Upper lobe of right lung (tissue), 1 donor: ENCODE measurements around the gene AADACL3. TPM values are rescaled to one million over a fixed set of nuclear protein-coding genes. Genes with fewer than 3 reads are reported as not detected.
"Not testable (repeated sequence)": the region's sequence is repeated elsewhere in the genome, so short reads cannot be mapped to it uniquely, and the experiment has no call there.

Experiments used
- ATAC-seq: fragments of 200-7000 bp; cut with Tn5 transposase; one replicate; pipeline ENCODE4 v1.9.1; 2020; ENCODE audit warnings: mild to moderate bottlenecking, moderate library complexity
- DNase-seq: peaks from one replicate; pipeline ENCODE4 v3.0.0-alpha.2; 2020
- H3K27ac ChIP-seq: fragments of 200-600 bp; one replicate; pipeline ENCODE4 v1.8.0; 2022
- H3K27me3 ChIP-seq: fragments of 200-600 bp; one replicate; pipeline ENCODE4 v1.8.0; 2022; ENCODE audit warnings: mild to moderate bottlenecking
- H3K36me3 ChIP-seq: fragments of 200-600 bp; one replicate; pipeline ENCODE4 v1.8.0; 2022
- H3K4me1 ChIP-seq: fragments of 200-600 bp; one replicate; pipeline ENCODE4 v1.8.0; 2022
- H3K4me3 ChIP-seq: fragments of 200-600 bp; one replicate; pipeline ENCODE4 v1.8.0; 2022; ENCODE audit warnings: mild to moderate bottlenecking
- H3K9me3 ChIP-seq: fragments of 200-600 bp; one replicate; pipeline ENCODE4 v1.8.0; 2022
- CTCF ChIP-seq: fragments of 200-600 bp; IDR thresholded peaks from one replicate; pipeline ENCODE4 v1.8.0; 2022; ENCODE audit warnings: antibody characterized with exemption
- intact Hi-C: fragments of 100-400 bp; cut with DNase I; formaldehyde crosslinking; loops from one replicate; pipeline ENCODE4 v1.11.0; 2022
- long read RNA-seq: library from polyadenylated mRNA; unstranded; transcript quantifications from one replicate; pipeline ENCODE4 v2.0.0, GENCODE V29; 2021
- total RNA-seq: library from RNA; stranded (reverse); fragmentation: NEBNext Ultra II Directional; extraction: Animal tissue kit (Norgen Biotek cat#: 25700); gene quantifications from one replicate; pipeline ENCODE4 v1.2.1, GENCODE V29; 2021
- donor health status: DM: no; HTN: yes; CAD: no; lungs with severe emphysema.

AADACL3 gene
- not detected for total RNA-seq
- long read RNA-seq, result 0 reads

GRCh38 chr1:12715896-12716437 is at the start of gene AADACL3:
TSS of gene AADACL3 (plus strand) at chr1:12716110. CDS start at chr1:12716177, 67 bp downstream.
- ATAC-seq (no peak), DNase-seq (no peak)
- no peaks in the 10 kb centered on the region for H3K27me3 ChIP-seq
- intact Hi-C loops, result no loop called here
- TF ChIP-seq CTCF, result no peak
- H3K9me3 ChIP-seq, result no peaks in the 10 kb centered on the region
- no peaks in the 10 kb centered on the region for H3K36me3 ChIP-seq
- H3K4me3 ChIP-seq, result no peak within 1 kb of the TSS
- no peak within 1 kb of the TSS for H3K27ac ChIP-seq
- H3K4me1 ChIP-seq, result no peaks in the 10 kb centered on the region

DNA sequence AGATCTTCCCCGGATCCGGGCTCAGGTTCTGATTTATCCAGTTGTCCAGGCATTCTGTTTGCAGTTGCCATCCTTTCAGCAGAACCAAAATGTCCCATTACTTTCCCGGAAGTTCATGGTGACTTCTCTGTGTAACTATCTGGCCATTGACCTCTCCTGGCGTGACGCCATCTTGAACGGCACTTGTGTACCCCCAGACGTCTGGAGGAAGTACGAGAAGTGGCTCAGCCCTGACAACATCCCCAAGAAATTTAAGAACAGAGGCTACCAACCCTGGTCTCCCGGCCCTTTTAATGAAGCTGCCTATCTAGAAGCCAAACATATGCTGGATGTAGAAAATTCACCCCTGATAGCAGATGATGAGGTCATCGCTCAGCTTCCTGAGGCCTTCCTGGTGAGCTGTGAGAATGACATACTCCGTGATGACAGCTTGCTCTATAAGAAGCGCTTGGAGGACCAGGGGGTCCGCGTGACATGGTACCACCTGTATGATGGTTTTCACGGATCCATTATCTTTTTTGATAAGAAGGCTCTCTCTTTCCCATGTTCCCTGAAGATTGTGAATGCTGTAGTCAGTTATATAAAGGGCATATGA is 49.7 kb upstream of the AADACL3 start:
- Histone ChIP-seq H3K27me3 (no peaks in the 10 kb centered on the region), H3K4me1 (no peaks in the 10 kb centered on the region), H3K36me3 (no peaks in the 10 kb centered on the region), H3K9me3 (no peaks in the 10 kb centered on the region), H3K4me3 (no peak overlapping the region), H3K27ac (no peak overlapping the region)
- DNase-seq (no peak), ATAC-seq (no peak)
- intact Hi-C loops, result no loop called here
- no peak for TF ChIP-seq CTCF

- DNase-seq (no peak), ATAC-seq (no peak)
- Histone ChIP-seq H3K4me1 (no peaks in the 10 kb centered on the region), H3K9me3 (no peaks in the 10 kb centered on the region), H3K36me3 (no peaks in the 10 kb centered on the region), H3K4me3 (no peak overlapping the region), H3K27ac (no peak overlapping the region), H3K27me3 (no peaks in the 10 kb centered on the region)
- no peak for TF ChIP-seq CTCF
- intact Hi-C loops, result no loop called here
These were observed 46.3 kb upstream of the AADACL3 start for GRCh38 chr1:12669529-12670068.

DNA sequence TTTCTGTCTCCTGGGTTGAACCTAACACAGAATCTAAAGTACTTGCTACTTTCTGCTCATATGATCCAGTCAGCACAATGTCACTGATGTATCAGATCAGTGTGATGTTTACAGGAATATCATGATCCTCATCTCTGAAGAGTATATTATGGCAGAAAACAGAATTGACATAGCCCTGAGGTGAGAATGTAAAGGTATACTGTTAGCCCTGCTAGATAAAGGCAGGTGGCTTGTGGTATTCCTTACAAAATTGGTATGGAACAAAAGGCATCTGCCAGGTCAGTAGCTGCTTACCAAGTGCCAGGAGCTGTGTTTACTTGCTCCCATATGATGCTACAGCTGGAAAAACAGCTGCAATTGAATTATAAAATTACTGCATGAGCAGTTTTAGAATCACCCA is 41.6 kb upstream of the AADACL3 start:
- Histone ChIP-seq H3K27ac (no peak overlapping the region), H3K36me3 (no peaks in the 10 kb centered on the region), H3K4me1 (no peaks in the 10 kb centered on the region), H3K9me3 (no peaks in the 10 kb centered on the region), H3K27me3 (no peaks in the 10 kb centered on the region), H3K4me3 (no peak overlapping the region)
- no peak for ATAC-seq
- DNase-seq, result no peak
- TF ChIP-seq CTCF, result no peak
- intact Hi-C loops, result no loop called here

- ATAC-seq, DNase-seq, H3K36me3 ChIP-seq, H3K27ac ChIP-seq, intact Hi-C loops, H3K9me3 ChIP-seq, H3K4me3 ChIP-seq, H3K4me1 ChIP-seq, H3K27me3 ChIP-seq: not testable (repeated sequence)
These were observed 39.8 kb upstream of the AADACL3 start for GRCh38 chr1:12676122-12676521.

DNA sequence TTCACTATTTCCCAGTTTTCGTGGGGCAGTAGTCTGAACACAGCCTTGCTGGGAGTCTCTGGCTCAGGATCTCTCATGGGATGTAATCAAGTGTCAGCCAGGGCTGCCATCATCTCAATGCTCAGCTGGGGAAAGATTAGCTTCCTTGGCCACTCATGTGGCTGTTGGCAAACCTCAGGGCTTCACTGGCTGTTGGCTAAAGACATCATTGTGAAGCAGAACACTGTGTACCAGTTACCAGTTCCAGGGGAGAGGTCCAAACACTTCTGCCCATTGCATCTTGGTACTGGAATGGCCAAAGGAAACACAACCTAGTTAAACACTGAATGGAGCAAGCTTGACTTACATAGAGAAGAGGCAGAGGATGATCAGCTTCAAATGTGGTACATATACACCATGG is 38.3 kb upstream of the AADACL3 start:
- Histone ChIP-seq H3K4me1 (no peaks in the 10 kb centered on the region), H3K27me3 (no peaks in the 10 kb centered on the region), H3K27ac (no peak overlapping the region), H3K4me3 (no peak overlapping the region), H3K9me3 (no peaks in the 10 kb centered on the region), H3K36me3 (no peaks in the 10 kb centered on the region)
- intact Hi-C loops, result no loop called here
- DNase-seq (no peak), ATAC-seq (no peak)
- no peak for TF ChIP-seq CTCF
